ENCODE measurements around the gene KY.

DNA sequence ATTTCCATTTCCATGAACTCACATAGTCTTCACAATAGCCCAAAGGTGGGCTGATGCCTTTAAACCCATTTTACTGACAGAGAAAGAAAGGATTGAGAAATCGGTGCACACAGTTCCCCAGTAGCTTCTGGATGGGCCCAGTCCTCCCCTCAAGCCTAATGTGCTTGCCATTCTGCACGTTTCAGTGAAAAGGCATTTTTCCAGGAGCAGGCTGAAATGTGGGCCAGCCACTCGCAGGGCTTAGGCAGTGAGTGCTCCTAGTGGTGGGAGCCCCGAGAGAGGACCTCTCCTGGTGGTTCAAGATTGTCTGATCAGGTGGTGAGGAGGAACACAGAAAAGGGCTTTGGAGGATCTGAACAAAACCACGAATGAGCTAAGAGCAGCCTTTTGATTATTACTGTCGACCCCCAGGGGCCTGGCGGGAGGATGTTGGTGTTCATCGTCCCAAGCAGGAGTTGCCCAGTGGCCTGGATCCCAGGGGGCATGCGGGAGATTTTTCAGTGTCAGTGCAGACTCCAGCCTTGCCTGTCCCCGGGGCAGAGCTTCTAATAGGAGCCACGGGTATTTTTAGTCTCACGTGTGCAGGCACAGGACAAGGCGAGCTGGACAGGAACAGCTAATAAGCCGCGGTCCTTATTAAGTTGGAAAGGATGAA is 8.7 kb upstream of the KY start:
- TF ChIP-seq, protein P1, sequence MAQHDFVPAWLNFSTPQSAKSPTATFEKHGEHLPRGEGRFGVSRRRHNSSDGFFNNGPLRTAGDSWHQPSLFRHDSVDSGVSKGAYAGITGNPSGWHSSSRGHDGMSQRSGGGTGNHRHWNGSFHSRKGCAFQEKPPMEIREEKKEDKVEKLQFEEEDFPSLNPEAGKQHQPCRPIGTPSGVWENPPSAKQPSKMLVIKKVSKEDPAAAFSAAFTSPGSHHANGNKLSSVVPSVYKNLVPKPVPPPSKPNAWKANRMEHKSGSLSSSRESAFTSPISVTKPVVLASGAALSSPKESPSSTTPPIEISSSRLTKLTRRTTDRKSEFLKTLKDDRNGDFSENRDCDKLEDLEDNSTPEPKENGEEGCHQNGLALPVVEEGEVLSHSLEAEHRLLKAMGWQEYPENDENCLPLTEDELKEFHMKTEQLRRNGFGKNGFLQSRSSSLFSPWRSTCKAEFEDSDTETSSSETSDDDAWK (CRISPR knock-in tag; IDR thresholded peaks at IDR 0.05): no peak
- no peak for TF ChIP-seq RBM39 (IDR thresholded peaks at IDR 0.05; ENCODE audit: low read depth, low read length, poor library complexity, severe bottlenecking)
- no peak for TF ChIP-seq MAFK (conservative IDR thresholded peaks at IDR 0.05 in 1 of 2, IDR thresholded peaks at IDR 0.05 in 1 of 2; ENCODE audit: low read length in 2 of 2)
- no peak for TF ChIP-seq ZNF670 (CRISPR knock-in tag; IDR thresholded peaks at IDR 0.05; ENCODE audit: borderline replicate concordance)
- TF ChIP-seq, protein P2, sequence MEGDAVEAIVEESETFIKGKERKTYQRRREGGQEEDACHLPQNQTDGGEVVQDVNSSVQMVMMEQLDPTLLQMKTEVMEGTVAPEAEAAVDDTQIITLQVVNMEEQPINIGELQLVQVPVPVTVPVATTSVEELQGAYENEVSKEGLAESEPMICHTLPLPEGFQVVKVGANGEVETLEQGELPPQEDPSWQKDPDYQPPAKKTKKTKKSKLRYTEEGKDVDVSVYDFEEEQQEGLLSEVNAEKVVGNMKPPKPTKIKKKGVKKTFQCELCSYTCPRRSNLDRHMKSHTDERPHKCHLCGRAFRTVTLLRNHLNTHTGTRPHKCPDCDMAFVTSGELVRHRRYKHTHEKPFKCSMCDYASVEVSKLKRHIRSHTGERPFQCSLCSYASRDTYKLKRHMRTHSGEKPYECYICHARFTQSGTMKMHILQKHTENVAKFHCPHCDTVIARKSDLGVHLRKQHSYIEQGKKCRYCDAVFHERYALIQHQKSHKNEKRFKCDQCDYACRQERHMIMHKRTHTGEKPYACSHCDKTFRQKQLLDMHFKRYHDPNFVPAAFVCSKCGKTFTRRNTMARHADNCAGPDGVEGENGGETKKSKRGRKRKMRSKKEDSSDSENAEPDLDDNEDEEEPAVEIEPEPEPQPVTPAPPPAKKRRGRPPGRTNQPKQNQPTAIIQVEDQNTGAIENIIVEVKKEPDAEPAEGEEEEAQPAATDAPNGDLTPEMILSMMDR (CRISPR knock-in tag; IDR thresholded peaks at IDR 0.05): no peak
- no peak for TF ChIP-seq EZH2 (conservative IDR thresholded peaks at IDR 0.05; ENCODE audit: low read depth, low read length)
